GM23248 (cell line): ENCODE measurements around the gene STAT2.

ENCODE experiments used
- EZH2 ChIP-seq: fragments of 200-600 bp; sonication (generic); IDR thresholded peaks from 2 replicates; pipeline ENCODE4 v1.6.1; 2018; ENCODE audit warnings: antibody characterized with exemption, mild to moderate bottlenecking; ENCODE audit not compliant: insufficient read depth, poor library complexity, severe bottlenecking
- EZH2phosphoT487 ChIP-seq: fragments of 200-600 bp; sonication (generic); IDR thresholded peaks from 2 replicates; pipeline ENCODE4 v1.6.1; 2018; ENCODE audit warnings: antibody characterized with exemption, moderate library complexity, mild to moderate bottlenecking, low read depth; ENCODE audit not compliant: insufficient read depth

GRCh38 chr12:56299853-56300643 is 59.9 kb downstream of the STAT2 start, which contains the start of gene CS:
- no peak for TF ChIP-seq EZH2
- no peak for TF ChIP-seq EZH2phosphoT487
